Measurements from ENCODE around the gene CACYBP.
A peak's percentile ranks its signal among the peaks of the same experiment; 100 is the strongest.
"Not testable (repeated sequence)": the region's sequence is repeated elsewhere in the genome, so short reads cannot be mapped to it uniquely, and the experiment has no call there.

CACYBP gene

DNA sequence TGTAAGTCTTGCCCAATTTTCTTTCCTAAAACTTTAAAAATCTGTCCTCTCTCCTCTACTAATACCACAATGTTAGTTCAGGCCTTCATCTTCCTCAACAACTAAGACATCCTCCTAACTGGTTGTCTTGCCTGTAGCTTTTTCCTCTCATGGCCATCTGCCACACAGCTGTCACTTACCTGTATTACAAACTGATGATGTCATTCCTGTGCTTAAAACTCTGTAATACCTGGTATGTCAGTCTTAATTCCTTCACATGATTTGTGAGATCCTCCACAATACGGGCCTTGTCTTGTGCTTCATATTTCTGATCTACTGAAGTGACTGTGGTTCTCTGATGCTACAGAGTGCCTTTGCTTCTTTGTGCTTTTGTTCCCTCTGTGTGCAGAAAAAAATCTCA, 13.7 kb downstream of the CACYBP start:
- DNase-seq = no peak

DNA sequence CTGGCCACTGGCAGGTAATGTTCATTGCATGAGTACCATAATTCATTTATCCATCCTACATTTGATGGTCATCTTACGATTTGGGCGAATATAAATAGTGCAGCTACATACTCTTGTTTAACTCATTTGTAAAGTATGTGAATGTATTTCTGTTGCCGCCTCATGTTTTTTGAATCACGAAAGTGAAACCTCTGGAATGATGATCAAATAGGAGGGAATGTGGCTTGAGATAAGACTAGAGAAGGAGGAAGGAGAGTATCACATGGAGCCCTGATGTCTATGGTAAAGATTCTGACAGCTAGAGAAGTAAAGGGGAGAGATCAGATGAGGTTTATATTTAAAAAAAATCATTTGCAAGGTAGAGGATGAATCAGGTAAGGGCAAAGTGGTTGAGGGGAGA, 15.5 kb downstream of the CACYBP start:
- DNase-seq = no peak

DNA sequence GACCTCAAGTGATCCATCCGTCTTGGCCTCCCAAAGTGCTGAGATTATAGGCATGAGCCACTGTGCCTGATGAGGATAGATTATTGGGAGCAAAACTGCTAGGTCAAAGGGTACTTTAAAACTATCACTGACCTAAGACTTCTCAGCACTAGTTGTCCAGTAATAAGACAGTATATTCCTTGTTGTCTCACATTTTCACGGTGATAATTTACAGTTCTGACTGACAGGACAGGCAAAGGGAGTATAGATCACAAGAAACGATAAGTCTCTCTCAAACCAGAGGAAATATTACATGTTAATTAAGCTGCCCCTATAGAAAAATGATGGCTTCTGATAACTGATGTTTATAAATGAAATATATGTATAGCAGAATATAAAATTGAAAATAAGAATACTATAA, 19.8 kb downstream of the CACYBP start:
- no peak for DNase-seq

DNA sequence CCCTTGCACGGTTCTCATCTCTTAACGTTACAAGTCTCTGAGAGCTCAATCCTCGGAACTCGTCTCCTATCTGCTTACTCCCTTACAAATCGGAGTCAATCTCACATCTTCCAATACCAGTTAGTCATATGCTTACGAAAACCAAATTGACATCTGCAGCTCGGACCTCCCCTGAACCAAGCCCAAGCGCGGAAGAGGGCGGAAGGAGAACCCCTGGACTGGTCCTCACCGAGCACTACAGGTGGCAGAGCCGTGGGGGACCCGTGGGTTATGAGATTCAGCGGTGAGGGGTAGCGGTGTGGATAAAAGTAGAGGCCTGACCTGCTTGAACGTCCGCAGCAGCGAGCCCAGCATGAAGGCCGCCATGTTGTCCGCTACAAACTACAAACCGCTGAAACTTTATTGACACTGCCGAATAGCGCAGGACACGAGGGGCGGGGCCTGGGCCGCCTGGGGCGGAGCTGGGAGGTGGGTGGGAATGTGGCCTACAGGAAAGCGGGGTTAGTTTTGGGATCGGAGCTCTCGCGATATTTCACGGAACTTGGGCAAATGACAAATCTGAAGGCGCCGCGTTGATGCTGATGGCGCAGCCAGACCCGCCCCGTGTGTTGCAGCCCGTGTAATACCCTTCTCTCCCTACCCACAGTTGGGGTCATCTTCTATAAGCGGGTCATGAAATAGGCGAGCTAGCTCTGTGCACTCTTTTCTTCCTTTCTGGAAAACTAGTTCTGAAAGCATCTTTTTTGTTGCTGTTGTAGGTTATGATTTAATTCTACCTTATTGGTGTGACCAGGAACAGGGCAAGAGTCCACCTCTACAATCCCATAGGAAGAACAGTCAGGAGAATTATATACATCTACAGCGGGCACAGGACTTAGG, 23.5 kb downstream of the CACYBP start, which contains the start of gene MRPS14:
Gene MRPS14, minus strand, starts transcription at position 383 of the 879 bp plus-strand sequence. Its CDS starts 17 bp downstream, at position 366.
- peak; percentile 93 to 99 for DNase-seq

DNA sequence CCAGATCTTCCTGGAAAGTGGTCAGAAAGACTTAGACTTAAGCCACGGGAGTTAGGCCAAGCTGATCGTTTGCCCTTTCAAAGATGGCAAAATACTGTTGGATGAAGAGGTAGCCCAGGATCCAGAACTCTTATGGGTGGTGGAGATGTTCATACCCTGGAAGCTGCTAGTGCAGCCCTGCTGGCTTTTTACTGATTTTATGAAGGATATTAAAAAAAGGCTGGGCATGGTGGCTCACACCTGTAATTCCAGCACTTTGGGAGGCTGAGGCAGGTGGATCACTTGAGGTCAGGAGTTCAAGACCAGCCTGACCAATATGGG, 24.1 kb downstream of the CACYBP start:
- DNase-seq = not testable (repeated sequence)

DNA sequence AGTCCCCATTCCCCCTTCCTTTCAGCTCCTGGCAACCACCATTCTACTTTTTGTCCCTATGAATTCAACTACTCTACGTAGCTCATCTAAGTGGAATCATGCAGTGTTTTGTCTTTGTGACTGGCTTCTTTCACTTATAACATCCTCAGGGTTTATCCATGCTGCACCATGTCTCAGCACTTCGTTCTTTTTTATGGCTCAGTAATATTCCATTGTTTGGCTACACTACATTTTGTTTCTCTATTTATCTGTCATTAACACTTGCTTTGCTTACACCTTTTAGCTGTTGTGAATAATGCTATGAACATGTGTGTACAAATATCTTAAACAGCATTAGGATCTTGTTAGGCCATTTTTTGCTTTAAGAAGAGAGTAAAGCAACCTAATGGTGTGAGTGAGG, 25.0 kb downstream of the CACYBP start:
- DNase-seq = no peak

DNA sequence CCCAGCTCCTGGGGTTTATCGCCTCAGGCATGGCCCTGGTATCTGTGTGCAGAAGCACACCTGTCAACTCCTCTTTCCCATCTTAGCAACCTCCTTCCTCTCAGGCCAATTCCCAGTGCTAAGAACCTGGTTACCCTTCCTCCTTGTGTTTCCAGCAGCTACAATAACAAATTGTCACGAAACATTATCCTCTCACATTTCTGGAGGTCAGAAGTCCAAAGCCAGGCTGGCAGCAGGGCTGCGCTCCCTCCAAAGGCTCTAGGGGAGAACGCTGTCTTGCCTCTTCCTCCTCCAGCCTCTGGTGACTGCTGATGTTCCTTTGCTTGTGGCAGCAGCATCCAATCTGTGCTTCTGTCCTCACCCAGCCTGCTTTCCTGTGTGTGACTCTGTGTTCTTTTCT, 34.2 kb downstream of the CACYBP start:
- no peak for DNase-seq

DNA sequence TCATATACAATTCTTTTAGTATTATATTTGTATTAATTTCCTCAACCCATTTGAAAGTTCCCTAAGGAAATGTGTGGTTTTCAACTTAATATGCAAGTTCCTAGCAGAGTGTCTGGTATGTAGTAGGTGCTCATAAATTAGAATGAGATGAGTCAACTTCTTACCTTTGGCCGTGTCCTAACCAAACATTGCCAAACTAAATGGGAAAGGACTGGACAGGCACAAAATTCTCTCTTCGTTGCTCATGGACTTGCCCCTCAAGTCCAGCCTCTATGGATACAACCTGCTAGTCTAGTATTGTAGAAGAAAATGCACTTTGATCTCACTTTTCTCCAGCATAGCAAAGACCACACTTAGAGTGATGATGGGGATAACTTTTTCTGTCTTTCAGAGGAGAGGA, 35.0 kb downstream of the CACYBP start:
- no peak for DNase-seq

DNA sequence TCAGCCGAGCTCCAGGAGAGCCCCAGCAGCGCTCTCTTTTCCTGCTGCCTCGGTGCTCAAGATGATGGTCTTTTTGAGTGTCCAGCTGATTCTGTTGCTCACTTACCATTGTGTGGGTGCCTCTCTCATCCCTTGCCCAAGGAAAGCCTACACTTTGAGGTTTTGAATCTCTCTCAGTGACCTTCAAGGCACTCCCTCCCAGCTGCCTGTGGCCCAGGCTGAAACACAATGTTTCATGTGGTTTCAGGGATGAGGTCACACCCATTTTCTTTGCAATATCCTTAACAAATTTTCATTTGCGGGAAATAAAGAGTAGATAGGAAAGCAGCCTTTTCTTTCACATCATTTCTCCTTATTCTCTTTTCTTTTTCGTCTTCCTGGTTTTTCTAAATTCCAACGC, 36.1 kb downstream of the CACYBP start:
- DNase-seq = no peak

DNA sequence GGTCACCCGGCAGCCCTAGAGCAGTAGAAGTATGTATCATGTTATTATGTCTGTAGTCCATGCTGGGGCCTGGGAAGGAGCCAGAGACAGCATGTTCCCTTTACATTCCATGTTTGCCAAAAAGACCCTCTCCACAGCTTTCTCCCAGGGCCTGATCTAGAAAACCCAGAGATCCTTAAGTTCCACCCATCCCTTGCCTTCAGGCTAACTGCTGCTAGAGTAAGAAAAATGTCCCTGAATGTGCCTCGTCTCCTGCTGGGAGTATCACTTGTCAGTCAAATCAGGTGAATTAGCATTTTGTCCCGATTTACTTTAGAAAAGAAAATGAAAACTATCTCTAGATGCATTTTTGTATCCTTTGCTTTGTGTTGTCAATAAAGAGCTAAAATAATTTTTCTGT, 36.7 kb downstream of the CACYBP start:
- DNase-seq = no peak

DNA sequence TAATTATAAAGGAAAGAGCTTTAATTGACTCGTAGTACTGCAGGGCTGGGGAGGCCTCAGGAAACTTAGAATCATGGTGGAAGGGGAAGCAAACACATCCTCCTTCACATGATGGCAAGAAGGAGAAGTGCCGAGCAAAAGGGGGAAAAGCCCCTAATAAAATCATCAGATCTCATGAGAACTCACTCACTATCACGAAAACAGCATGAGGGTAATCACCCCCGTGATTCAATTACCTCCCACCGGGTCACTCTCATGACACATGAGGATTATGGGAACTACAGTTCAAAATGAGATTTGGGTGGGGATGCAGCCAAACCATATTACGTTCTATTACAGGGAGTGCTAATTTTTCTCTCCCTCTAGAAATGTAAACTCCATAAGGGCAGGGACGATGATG, 37.7 kb downstream of the CACYBP start:
- no peak for DNase-seq

DNA sequence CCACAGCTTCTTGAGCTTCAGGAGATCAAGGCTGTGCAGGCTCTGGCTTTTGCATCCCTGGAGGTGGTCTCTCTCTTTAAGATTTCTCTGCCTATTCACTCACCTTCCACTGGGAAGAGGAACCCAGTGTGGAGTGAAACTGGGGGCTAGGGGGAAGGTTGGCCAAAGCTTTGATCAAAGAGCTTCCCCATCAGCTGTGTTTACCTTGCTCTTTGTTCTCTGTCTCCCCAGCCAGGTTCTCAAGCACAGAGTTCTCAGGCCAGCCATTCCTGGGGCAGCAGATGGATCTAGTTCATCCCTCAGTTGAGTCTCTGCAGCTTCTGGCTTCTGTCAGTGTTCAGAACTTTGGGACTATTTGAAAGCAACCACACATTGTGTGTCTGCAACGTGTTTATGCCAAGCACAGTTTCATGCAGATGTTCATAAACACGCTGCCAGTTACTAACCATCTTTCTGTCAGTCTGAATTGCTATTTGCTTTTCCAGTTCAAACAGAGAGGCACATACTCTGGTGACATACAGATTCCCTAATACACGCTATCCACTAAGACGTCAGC, 40.7 kb downstream of the CACYBP start:
- DNase-seq = no peak

DNA sequence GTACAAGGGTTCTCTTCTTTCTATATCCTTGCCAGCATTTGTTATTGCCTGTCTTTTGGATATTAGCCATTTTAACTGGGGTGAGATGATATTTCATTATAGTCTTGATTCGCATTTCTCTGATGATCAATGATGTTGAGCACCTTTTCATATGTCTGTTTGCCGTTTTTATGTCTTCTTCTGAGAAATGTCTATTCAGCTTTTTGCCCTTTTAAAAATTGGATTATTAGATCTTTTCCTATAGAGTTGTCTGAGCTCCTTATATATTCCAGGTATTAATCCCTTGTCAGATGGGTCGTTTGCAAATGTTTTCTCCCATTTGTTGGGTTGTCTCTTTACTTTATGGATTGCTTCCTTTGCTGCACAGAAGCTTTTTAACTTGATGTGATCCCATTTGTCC, 42.9 kb downstream of the CACYBP start:
- DNase-seq = no peak

DNA sequence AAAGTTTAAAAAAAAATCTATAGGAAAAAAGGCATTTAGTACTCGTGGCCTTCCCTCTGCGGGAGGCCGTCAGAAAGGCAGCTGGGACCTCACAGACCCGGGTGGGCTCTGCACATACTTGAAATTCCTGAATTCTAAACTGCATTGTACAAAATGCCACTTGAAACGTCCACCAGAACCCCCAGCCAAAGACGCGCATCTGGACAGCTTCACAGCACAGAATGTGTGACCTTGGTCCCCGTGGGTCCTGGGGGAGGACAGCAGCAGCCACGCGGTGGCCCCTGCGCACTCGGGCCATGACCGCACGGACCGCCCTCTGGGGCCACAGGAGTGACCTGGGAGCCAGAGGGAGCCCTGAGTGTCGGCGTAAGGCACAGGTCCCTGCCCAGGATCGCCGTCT, 44.1 kb downstream of the CACYBP start:
- DNase-seq = no peak

DNA sequence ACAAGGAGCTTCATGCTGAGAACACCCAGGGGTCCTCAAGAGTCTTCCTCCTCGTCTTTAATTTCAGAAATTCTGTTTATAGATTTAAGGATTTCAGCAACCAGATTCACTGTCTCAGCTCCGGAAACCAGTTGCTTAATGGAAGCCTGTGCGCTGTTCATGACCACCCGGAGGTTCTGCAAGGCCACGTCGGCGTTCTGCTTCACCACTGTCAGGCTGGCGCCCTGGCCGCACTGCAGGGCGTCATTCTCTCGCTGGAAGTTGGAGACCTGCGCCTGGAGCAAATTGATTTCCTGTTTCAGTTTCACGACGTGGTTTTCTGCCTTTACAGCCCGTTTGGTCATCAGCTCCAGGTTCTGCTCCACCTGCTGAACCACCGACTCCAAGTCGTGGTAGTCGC, 44.8 kb downstream of the CACYBP start:
- DNase-seq = not testable (repeated sequence)

DNA sequence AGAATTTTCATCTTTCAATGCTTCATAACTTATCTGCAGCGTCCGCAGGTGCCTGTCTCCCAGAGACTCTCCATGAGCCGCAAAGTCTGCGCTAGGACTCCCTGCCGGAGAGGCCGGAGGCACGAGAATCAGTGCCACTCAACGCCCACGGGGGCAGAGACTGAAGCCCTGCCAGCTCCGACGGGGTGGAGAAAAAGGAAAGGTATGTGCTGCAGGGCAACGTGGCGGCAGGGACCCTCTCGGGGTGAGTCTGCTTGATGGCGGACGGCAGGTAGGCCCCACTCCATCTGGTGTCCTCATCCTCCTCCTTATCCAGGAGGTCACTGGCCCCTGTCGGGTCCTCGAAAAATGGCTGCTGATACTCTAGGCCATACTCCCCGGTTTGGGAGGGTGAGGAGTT, 45.4 kb downstream of the CACYBP start:
- no peak for DNase-seq

DNA sequence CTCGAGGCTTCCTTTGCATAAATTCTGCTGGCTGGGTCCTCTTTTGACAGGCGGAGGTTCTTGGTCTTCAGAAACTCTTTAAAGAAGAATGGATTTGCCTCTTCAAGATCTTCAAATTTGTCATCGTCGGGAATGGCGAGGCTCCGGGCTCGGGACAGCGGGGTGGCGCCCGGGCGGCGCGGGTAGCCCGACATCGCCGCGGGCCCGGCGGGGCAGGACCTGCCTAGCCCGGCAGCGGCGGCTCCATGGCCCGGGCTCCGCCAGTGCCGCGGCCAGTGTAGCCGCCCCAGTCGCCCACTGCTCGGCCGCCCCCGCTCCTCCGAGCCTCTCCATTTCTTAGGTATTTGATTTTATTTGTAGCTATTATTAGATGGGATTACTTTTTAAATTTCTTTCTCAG, 45.8 kb downstream of the CACYBP start:
- no peak for DNase-seq

DNA sequence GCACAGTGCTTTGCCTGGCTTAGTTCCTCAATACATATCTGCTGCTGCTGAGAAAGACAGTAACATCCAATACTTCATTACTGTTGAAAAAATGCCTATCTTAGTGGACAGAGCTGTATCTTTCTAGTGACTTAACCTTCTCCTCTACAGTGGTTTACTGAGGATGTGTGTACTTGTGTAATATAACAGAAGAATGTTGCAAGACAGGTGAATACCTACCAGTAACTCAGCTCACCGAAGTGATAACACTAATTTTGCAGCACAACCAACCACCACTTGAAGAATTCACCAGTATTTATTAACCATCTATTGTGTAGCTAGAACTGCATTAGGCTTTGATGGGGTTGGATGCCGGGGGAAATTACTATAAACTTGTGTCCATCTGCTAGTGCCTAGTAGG, 51.2 kb downstream of the CACYBP start:
- DNase-seq = no peak

DNA sequence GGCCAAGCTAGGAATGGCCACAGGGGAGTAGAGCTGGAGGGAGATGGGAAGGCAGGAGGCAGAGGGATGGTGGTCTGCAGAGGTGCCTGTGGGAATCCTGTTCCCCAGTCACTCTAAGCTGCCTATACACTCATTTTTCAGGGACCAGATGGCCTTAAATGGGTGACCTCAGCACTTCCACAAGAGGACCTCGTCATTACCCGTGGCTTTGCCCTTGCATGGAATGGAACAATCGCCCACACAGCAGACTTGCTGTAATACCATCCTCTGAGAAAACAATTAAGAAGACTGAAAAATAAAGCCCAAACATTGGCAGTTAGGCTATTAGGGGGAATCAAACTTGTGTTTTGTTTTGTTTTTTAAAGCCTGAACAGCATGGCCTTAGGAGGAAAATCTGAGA, 55.0 kb downstream of the CACYBP start:
- no peak for DNase-seq
